Gastrocnemius medialis (tissue), 4 donors: ENCODE results near the gene MEOX2.

Experiments
- CTCF ChIP-seq, 5 experiments: fragments of 450-650 bp in 3 of 5; fragments of 200-600 bp in 2 of 5; sonication (generic) in 2 of 5; IDR thresholded peaks in 4 of 5; conservative IDR thresholded peaks in 1 of 5; 1 replicate in 4 of 5; 2 replicates in 1 of 5; pipeline ENCODE4 v1.5.1; 2016 to 2019; ENCODE audit warnings: antibody characterized with exemption in 5 of 5, mild to moderate bottlenecking in 3 of 5, moderate library complexity in 3 of 5
- POLR2A ChIP-seq, 2 donors: fragments of 450-650 bp; IDR thresholded peaks; one replicate each; pipeline ENCODE4 v1.6.1; 2017; ENCODE audit warnings: antibody characterized with exemption in 2 of 2, mild to moderate bottlenecking in 2 of 2, moderate library complexity in 2 of 2

GRCh38 chr7:15675379-15675778 lies 11.1 kb downstream of the MEOX2 start:
- TF ChIP-seq CTCF (IDR thresholded peaks at IDR 0.05 in 4 of 5, conservative IDR thresholded peaks at IDR 0.05 in 1 of 5) (no peak), POLR2A (IDR thresholded peaks at IDR 0.05) (no peak)
